ENCODE results near the gene ZFYVE27. TPM values are rescaled to one million over a fixed set of nuclear protein-coding genes. Genes with fewer than 3 reads are reported as not detected.

ZFYVE27 gene
- polyA plus RNA-seq, 1 donor = 14.7 TPM

DNA sequence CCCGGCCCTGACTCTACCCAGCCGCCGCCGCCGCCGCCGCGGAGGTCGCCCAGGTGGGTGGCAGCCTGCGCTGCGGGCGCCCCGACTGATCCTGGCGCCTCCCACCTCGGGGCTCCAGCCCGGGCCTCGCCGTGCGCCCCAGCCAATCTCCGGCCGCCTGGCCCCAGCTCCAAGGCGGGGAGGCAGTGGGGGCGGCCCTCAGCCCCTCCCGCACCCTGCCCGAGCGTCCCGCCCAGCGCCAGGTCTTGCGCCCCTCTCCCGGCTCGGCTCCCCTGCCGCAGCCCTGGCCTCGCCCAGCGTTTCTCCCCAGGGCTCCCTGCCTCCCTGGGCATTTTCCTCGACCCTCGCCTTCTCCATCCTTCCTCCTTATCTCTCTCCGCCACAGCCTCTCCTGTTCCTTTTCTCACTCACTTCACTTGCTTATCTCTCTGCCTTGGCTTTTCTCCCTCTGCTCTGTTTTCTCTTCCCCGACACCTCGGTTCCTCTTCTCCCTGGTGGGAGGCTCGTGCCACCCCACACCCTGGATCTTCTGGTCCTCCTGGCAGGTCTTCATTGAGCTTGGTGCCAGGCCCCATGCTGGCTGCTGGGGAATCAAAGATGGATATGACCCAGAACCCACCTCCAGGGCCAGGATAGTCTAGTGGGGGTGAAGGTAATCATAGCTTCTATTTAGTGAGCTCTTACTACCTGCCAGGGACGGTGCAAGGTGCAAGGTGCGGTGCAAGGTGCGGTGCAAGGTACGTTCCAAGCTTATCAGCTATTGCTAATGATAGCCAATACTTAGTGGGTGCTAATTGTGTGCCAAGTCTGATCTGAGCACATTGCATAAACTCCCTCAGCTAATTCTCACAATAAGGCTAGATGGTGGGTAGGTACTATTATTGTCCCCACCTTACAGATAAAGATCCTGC, 35.2 kb downstream of the ZFYVE27 start, which contains the start of gene SFRP5:
Gene SFRP5 (minus strand): TSS at position 87 of the 911 bp plus-strand sequence. CDS start 166 bp downstream, outside the sequence.
- DNase-seq = no peak

GRCh38 chr10:97773096-97773495, 36.2 kb downstream of the ZFYVE27 start:
- no peak for DNase-seq

- no peak for DNase-seq
Measured at GRCh38 chr10:97774811-97775294, 37.9 kb downstream of the ZFYVE27 start.

DNA sequence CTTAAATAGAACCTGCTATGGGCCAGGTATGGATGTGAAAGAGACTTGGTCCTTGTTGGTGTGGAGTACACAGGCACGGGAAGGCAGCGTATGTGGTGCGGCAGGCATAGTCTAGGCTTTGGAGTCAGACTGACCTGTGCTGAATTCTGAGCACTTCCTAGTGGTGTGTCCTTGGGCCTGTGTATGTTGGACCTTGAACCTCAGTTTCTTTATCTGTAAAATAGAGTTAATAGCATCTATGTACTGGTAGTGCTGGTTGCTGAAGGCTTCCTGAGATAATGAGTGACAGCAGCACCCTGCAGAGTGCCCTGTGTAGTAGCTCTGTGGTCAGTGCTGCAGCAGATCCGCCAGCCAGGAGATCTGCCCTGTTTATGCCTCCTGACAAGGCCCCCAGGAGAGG, 40.2 kb downstream of the ZFYVE27 start:
- no peak for DNase-seq

- no peak for DNase-seq
Measured at GRCh38 chr10:97778452-97779302, 41.7 kb downstream of the ZFYVE27 start.

DNA sequence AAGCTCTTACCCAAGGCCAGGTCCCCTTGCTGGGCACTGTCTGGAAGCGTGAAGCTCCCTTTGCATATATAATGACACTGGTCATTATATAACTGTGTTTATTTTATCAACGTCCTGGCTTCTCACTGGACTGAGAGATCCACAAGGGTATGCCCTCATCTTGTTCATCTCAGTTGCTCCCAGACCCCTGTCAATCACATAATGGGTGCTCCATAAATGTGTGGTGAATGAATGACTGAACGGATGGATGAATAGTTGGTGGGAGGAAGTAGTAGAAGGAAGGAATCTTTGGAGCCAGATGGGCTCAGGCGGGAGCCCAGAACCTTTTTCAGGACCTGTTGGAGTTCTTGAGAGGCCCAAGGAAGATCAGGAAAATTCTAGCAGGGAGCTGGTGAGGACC, 42.6 kb downstream of the ZFYVE27 start:
- no peak for DNase-seq

DNA sequence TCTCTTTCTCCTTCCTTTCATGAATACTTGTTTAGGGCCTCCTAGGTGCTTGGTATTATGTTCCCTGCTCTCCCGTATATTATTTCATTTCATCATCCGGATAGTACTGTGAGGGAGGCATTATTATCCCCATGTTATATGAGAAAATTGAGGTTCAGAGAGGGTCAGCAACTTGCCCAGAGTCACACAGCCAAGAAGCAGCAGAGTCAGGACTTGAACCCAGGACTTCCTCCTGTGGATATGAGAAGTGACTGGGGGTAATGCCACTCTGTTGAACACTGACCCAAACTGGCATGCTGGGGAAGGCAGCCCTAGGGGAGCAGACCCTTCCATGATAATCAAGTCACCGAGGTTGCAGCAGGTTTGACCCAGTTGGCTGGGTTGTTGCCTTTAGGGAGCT, 43.0 kb downstream of the ZFYVE27 start:
- no peak for DNase-seq

GRCh38 chr10:97780841-97781617, 44.1 kb downstream of the ZFYVE27 start:
- peak; percentile 17 for DNase-seq

DNA sequence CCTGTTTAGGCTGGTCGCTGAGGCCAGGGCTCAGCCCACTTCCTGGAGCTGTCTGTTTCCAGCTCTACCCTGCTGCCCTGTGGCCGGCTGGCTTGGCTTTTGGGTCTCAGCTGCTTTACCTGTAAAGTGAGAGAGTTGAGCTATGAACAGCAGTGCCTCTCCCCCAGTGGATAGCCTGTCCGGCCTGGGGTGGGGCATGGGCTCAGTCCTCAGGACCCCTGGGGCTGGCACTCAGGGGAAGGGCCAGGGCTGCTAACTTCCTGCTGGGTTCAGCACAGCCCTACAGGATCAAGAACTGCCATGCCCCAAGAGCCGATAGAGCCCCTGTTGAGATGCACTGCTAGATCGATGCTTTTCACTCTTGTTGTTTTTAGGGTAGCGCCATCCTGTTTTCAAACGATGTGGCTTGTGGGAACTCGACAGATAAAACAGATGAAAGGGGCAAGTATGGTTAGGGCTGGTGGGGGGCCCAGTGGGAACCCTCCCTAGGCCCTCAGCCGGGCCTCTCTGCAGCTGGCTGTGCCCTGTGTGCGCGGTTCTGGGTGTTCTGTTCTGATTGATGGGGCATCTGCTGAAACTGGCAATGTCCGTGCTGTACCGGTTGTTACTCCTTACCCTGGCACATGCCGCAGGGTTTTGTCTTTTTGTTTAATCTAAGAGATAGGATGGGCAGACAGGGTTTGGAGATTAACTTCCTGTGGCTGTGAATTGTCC, 44.8 kb downstream of the ZFYVE27 start:
- no peak for DNase-seq

- DNase-seq = no peak
Measured at GRCh38 chr10:97782455-97783228, 45.7 kb downstream of the ZFYVE27 start.

DNA sequence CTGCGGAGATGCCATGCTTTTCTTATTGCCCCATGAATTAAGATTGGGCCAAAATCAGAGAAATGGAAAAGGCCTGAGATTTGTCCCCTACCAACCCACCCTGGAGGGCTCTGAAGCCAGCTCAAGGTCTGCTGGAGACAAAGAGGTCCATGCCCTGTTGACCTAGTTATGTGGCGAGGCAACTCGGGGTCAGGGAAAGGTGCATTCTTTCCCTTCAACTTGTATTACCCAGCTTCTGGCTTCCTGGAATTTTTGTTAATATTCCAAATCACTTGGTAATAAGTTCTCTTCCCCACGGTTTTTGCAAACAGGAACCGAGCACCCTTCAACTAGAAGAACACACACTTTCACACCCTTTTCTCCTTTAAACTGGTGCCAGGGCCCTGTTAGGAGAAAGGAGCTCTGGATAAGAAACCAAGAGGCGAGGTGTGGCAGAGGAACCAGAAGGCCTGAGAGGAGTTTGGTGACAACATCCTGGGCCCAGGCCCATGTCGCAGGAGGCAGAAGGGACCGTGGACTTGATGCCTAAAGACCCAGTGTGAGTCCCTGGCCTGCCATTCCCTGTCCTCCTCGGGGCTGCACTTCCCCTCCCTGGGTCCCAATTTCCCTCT, 47.4 kb downstream of the ZFYVE27 start:
- no peak for DNase-seq

- DNase-seq = no peak
Measured at GRCh38 chr10:97785231-97785630, 48.3 kb downstream of the ZFYVE27 start.

GRCh38 chr10:97785731-97786130, 48.8 kb downstream of the ZFYVE27 start:
- no peak for DNase-seq

GRCh38 chr10:97788552-97789442, 51.9 kb downstream of the ZFYVE27 start:
- no peak for DNase-seq

DNA sequence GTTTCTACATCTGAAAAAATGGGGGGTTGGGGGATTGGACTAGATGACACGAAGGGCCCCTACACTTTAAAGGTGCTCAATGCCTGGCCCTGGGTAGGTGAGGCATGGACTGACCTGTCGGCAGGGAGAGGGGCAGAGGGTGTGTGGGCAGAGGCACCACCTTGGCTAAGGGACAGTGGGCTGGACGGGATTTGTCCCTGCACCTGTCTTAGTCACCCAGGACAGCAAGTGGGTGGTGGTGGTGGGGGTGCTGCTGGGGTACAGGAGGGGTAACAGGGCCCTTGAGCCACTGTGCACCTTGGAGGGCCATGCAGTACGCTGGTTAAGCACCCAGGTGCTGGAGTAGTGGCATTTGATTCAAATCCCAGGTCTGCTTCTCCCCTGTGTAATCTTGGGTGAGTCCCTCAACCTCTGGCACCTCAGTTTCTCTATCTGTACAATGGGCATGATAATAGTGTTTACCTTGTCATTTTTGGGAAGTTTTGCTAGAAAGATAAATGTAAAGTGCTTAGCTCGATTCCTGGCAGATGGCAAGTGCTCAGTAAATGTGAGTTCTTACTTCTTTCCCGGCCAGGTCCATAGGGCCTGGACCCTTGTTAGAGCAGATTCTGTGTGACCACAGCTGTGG, 53.0 kb downstream of the ZFYVE27 start:
- no peak for DNase-seq

DNA sequence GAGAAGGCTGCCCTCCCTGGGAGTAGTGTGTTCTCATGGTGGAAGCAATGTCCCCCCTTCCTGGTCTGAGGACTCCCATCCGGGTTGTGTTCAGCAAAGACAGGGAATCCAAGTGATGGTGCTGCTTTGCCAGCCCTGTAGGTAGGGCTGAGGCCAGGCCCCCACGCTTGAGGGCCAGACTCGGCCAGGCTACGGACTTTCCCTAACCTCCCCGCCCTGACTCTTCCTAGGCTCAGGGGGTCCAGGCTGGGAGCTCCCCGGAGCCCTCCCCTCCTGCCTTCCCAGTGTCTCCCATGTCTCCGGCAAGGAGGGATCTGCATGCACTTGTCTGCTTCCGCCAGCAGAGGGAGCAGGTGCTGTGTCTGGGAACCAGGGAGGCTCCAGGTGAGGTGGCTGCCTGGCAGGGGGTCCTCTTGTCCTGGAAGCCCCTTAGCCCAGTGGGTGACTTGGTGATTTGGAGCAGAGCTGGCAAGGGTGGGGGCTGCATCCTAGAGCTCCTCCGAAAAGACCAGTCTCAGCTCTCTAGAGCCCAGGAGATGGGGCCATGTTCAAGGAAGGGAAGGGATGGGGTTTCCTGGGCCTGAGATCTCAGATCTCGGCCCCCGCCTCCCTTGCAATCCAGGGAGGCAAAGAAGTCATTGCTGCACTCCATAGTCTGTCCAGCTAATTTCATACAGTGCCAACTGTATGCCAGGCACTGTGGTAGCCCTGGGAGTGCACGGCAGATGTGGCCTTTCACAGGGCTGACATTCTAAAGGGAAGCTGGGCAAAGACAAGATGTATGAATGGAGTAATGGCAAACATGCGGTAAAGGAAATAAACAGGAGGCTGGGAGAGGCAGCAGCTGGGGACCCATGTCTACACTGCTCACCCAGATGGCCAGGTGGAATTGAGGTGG, 55.1 kb downstream of the ZFYVE27 start:
- peak; percentile 41 for DNase-seq

DNA sequence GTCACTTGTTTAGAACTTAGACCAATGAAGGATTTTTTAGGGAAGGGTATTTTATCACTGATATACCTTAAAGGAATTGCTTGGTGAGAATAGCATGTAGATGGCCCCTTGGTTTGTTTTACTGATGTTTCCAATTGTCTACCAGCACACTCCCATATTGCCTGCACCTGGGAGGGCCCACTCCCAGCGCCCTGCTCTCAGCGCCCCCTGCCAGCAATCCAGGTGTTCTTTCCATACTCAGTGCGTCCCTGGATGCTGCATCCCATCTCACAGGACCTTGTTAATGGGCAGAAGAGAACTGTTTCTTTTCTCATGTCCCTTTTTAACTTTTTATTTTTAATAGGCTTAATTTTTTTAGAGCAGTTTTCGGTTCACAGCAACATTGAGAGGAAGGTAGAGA, 59.0 kb downstream of the ZFYVE27 start:
- no peak for DNase-seq

DNA sequence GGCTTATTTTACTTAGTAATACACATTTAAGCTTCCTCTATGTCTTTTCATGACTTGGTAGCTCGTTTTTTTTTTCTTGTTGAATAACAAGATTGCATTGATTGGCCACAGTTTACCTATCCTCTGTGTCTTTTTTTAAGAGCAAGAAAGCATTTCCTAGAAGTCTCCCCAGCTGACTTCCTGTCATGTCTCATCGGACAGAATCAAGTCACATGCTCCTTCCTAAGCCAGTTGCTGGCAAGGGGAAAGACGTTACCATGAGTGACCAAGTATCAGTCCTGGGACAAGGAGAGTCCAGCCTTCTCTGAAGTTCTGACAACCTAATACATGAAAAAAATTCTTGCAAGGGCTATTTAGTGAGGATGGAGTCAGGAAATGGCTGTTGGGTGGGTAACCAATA, 59.7 kb downstream of the ZFYVE27 start:
- DNase-seq = no peak
